Ishikawa (cell line): ENCODE data around the gene NRAS.

Experiments
- CEBPB ChIP-seq: IDR thresholded peaks from 2 replicates; pipeline ENCODE4 v1.6.1; 2012
- CREB1 ChIP-seq: IDR thresholded peaks from 2 replicates; pipeline ENCODE4 v1.6.1; 2012; ENCODE audit warnings: low read depth
- EGR1 ChIP-seq: IDR thresholded peaks from 2 replicates; pipeline ENCODE4 v1.6.1; 2012
- EP300 ChIP-seq: IDR thresholded peaks from 2 replicates; pipeline ENCODE4 v1.6.1; 2012; ENCODE audit warnings: borderline replicate concordance
- FOXM1 ChIP-seq: IDR thresholded peaks from 2 replicates; pipeline ENCODE4 v1.6.1; 2012; ENCODE audit warnings: low read depth, borderline replicate concordance
- NFIC ChIP-seq: IDR thresholded peaks from 2 replicates; pipeline ENCODE4 v1.6.1; 2012
- RAD21 ChIP-seq: IDR thresholded peaks from 2 replicates; pipeline ENCODE4 v1.6.1; 2012; ENCODE audit warnings: low read depth
- TAF1 ChIP-seq: IDR thresholded peaks from 2 replicates; pipeline ENCODE4 v1.6.1; 2012; ENCODE audit warnings: low read depth, mild to moderate bottlenecking
- TCF12 ChIP-seq: IDR thresholded peaks from 2 replicates; pipeline ENCODE4 v1.6.1; 2012; ENCODE audit warnings: low read depth
- YY1 ChIP-seq: IDR thresholded peaks from 2 replicates; pipeline ENCODE4 v1.6.1; 2012; ENCODE audit warnings: low read depth
- ZBTB7A ChIP-seq: IDR thresholded peaks from 2 replicates; pipeline ENCODE4 v1.6.1; 2012; ENCODE audit warnings: low read depth
- TF ChIP-seq, protein P1 (sequence below): IDR thresholded peaks from 2 replicates; pipeline ENCODE4 v1.6.1; 2012; ENCODE audit warnings: low read depth, mild to moderate bottlenecking
- TF ChIP-seq, protein P2 (sequence below): IDR thresholded peaks from 2 replicates; pipeline ENCODE4 v1.6.1; 2012

DNA sequence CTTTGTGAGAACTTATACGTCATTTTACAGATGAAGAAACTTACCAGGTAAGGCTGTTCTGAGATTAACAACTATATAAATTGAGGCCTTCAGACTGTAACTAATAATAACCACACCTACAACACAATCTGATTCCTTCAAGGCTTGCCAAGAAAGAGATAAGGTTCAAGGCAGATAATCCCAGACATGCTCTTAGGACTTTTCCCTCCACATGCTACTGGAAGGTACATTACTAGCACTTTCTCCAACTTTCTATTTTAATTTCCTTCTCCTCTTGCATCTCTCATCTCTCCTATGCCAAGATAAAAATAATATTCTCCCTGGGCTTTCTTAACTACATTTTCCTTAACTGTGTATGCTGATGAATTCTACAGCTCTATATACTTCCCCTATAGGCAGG lies 18.9 kb upstream of the NRAS start:
- TF ChIP-seq RAD21 (no peak), CEBPB (no peak), TAF1 (no peak), FOXM1 (no peak), EP300 (no peak), ZBTB7A (no peak), YY1 (no peak), EGR1 (no peak), NFIC (no peak), CREB1 (no peak), TCF12 (no peak)
- TF ChIP-seq, protein P1, sequence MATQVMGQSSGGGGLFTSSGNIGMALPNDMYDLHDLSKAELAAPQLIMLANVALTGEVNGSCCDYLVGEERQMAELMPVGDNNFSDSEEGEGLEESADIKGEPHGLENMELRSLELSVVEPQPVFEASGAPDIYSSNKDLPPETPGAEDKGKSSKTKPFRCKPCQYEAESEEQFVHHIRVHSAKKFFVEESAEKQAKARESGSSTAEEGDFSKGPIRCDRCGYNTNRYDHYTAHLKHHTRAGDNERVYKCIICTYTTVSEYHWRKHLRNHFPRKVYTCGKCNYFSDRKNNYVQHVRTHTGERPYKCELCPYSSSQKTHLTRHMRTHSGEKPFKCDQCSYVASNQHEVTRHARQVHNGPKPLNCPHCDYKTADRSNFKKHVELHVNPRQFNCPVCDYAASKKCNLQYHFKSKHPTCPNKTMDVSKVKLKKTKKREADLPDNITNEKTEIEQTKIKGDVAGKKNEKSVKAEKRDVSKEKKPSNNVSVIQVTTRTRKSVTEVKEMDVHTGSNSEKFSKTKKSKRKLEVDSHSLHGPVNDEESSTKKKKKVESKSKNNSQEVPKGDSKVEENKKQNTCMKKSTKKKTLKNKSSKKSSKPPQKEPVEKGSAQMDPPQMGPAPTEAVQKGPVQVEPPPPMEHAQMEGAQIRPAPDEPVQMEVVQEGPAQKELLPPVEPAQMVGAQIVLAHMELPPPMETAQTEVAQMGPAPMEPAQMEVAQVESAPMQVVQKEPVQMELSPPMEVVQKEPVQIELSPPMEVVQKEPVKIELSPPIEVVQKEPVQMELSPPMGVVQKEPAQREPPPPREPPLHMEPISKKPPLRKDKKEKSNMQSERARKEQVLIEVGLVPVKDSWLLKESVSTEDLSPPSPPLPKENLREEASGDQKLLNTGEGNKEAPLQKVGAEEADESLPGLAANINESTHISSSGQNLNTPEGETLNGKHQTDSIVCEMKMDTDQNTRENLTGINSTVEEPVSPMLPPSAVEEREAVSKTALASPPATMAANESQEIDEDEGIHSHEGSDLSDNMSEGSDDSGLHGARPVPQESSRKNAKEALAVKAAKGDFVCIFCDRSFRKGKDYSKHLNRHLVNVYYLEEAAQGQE = no peak
- TF ChIP-seq, protein P2, sequence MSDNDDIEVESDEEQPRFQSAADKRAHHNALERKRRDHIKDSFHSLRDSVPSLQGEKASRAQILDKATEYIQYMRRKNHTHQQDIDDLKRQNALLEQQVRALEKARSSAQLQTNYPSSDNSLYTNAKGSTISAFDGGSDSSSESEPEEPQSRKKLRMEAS = no peak
